PC-9 (cell line): ENCODE data around the gene FOXI2.

Source experiments
- CTCF ChIP-seq: fragments of 200-600 bp; sonication (generic); conservative IDR thresholded peaks from 2 replicates; pipeline ENCODE4 v1.6.1; 2017; ENCODE audit warnings: mixed run types, antibody characterized with exemption, mild to moderate bottlenecking, moderate library complexity
- EZH2 ChIP-seq: fragments of 200-600 bp; sonication (generic); IDR thresholded peaks from 2 replicates; pipeline ENCODE4 v1.8.0; 2017; ENCODE audit warnings: antibody characterized with exemption, low read depth

GRCh38 chr10:127738512-127739424 is 1.8 kb downstream of the FOXI2 start:
- TF ChIP-seq CTCF (no peak), EZH2 (no peak)
